Panc1 (cell line): ENCODE results near the gene PDE6B. TPM values are rescaled to one million over a fixed set of nuclear protein-coding genes. Genes with fewer than 3 reads are reported as not detected.
"Not testable (repeated sequence)": the region's sequence is repeated elsewhere in the genome, so short reads cannot be mapped to it uniquely, and the experiment has no call there.

Source experiments
- ATAC-seq: fragments of 200-7000 bp; cut with Tn5 transposase; 2 replicates; pipeline ENCODE4 v1.9.1; 2020; ENCODE audit warnings: mild to moderate bottlenecking, moderate library complexity
- BruUV-seq: library from RNA; stranded (reverse); fragments of 400-500 nt; replicated peaks from 2 replicates; lab custom pipeline; 2021; lab: Mats Ljungman, UMichigan
- CTCF ChIA-PET: fragments of 300-600 bp; sonication (Branson Sonifier 250); formaldehyde crosslinking; loops from one replicate; lab custom pipeline; 2022; ENCODE audit warnings: antibody characterized with exemption; lab: Charles Lee
- POLR2A ChIA-PET: fragments of 300-600 bp; sonication (Branson Sonifier 250); formaldehyde crosslinking; loops from one replicate; lab custom pipeline; 2022; ENCODE audit warnings: antibody characterized with exemption; lab: Charles Lee
- DNase-seq: peaks from one replicate; pipeline ENCODE4 v3.0.0-alpha.2; 2010; ENCODE audit warnings: low read depth, low spot score
- H3K27ac ChIP-seq: 2 replicates; pipeline ENCODE4 v1.5.1; 2011; ENCODE audit warnings: mild to moderate bottlenecking, low read length, inconsistent platforms
- H3K27me3 ChIP-seq: fragments of 200-500 bp; sonication (Bioruptor generic); 2 replicates; pipeline ENCODE4 v1.6.0; 2014; ENCODE audit warnings: low read length, inconsistent platforms; ENCODE audit not compliant: control insufficient read depth, insufficient read depth
- H3K36me3 ChIP-seq: fragments of 200-500 bp; sonication (Bioruptor generic); 2 replicates; pipeline ENCODE4 v1.5.1; 2014; ENCODE audit warnings: inconsistent platforms, mild to moderate bottlenecking, low read length, moderate library complexity; ENCODE audit not compliant: control insufficient read depth, insufficient read depth
- H3K4me1 ChIP-seq: 2 replicates; pipeline ENCODE4 v1.5.1; 2011; ENCODE audit warnings: inconsistent platforms, mild to moderate bottlenecking, low read length, moderate library complexity; ENCODE audit not compliant: control insufficient read depth, insufficient read depth
- H3K4me3 ChIP-seq, 2 experiments: 2 replicates each; pipeline ENCODE4 v1.5.1; 2011 to 2012; ENCODE audit warnings: low read depth in 2 of 2, low read length in 2 of 2, mild to moderate bottlenecking in 2 of 2, inconsistent platforms in 1 of 2, moderate library complexity in 1 of 2
- H3K9me3 ChIP-seq: fragments of 200-500 bp; sonication (Bioruptor generic); 2 replicates; pipeline ENCODE4 v1.5.1; 2014; ENCODE audit warnings: low read depth, mild to moderate bottlenecking, inconsistent platforms, low read length, moderate library complexity; ENCODE audit not compliant: control insufficient read depth, insufficient read depth
- POLR2AphosphoS5 ChIP-seq: IDR thresholded peaks from 2 replicates; pipeline ENCODE4 v1.6.1; 2012; ENCODE audit warnings: mild to moderate bottlenecking, low read depth, low read length, moderate library complexity
- SIN3A ChIP-seq: IDR thresholded peaks from 2 replicates; pipeline ENCODE4 v1.6.1; 2012; ENCODE audit warnings: low read depth, mild to moderate bottlenecking, low read length, moderate library complexity, borderline replicate concordance; ENCODE audit not compliant: insufficient read depth
- TCF7L2 ChIP-seq: IDR thresholded peaks from 2 replicates; pipeline ENCODE4 v1.6.1; 2011; ENCODE audit warnings: mild to moderate bottlenecking, low read depth, low read length, inconsistent platforms
- in situ Hi-C: cut with HindIII; loops from 2 replicates; pipeline ENCODE4 v1.10.0; 2016; ENCODE audit warnings: low sequenced_read_pairs, low pct_unique_long_range_greater_than_20kb
- intact Hi-C: fragments of 100-400 bp; cut with micrococcal nuclease; formaldehyde crosslinking; loops from one replicate; pipeline ENCODE4 v1.10.0; 2022; ENCODE audit not compliant: unreplicated experiment
- total RNA-seq: library from RNA; stranded (reverse); gene quantifications from one replicate; pipeline ENCODE4 v1.2.1, GENCODE V29; 2021; ENCODE audit not compliant: unreplicated experiment
- TF ChIP-seq, protein P1 (sequence below): fragments of 450-650 bp; IDR thresholded peaks from 2 replicates; pipeline ENCODE4 v1.5.1; 2017; ENCODE audit warnings: mild to moderate bottlenecking
- TF ChIP-seq, protein P2 (sequence below), 2 experiments: IDR thresholded peaks; 2 replicates each; pipeline ENCODE4 v1.6.1; 2011 to 2012; ENCODE audit warnings: low read depth in 2 of 2, control low read depth in 1 of 2, low read length in 1 of 2, mild to moderate bottlenecking in 1 of 2, moderate library complexity in 1 of 2; ENCODE audit not compliant: insufficient read depth in 1 of 2

Gene PDE6B
- total RNA-seq, 1 experiment from 2014 or later: 6.5 TPM

DNA sequence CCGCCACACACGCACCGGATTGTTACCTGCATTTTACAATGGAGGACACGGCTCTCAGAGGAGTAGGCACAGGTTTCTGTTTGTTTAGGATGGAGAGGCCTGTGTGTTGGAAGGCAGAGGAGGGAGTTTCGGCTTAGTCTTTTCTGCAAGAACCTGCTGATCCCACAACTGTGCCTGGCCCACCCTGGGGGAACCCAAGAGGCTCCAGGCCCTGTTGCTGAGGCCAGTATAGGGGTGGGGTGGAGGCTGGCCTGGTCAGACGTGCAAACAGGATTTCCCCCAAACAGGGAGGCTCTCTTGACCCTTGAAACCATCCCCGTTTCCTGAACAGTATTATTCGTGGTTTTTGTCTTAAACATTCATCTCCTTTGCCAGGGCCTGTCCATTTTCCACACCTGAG is 64.3 kb downstream of the PDE6B start:
- no peak for ATAC-seq
- no peak overlapping the region for H3K27ac ChIP-seq
- POLR2A ChIA-PET: no interaction called here
- no peak for DNase-seq
- H3K9me3 ChIP-seq: no peaks in the 10 kb centered on the region
- H3K4me3 ChIP-seq: no peak overlapping the region
- in situ Hi-C loops: no loop called here
- TF ChIP-seq TCF7L2 (no peak), POLR2AphosphoS5 (no peak), SIN3A (no peak)
- TF ChIP-seq, protein P1, sequence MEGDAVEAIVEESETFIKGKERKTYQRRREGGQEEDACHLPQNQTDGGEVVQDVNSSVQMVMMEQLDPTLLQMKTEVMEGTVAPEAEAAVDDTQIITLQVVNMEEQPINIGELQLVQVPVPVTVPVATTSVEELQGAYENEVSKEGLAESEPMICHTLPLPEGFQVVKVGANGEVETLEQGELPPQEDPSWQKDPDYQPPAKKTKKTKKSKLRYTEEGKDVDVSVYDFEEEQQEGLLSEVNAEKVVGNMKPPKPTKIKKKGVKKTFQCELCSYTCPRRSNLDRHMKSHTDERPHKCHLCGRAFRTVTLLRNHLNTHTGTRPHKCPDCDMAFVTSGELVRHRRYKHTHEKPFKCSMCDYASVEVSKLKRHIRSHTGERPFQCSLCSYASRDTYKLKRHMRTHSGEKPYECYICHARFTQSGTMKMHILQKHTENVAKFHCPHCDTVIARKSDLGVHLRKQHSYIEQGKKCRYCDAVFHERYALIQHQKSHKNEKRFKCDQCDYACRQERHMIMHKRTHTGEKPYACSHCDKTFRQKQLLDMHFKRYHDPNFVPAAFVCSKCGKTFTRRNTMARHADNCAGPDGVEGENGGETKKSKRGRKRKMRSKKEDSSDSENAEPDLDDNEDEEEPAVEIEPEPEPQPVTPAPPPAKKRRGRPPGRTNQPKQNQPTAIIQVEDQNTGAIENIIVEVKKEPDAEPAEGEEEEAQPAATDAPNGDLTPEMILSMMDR: no peak
- TF ChIP-seq, protein P2, sequence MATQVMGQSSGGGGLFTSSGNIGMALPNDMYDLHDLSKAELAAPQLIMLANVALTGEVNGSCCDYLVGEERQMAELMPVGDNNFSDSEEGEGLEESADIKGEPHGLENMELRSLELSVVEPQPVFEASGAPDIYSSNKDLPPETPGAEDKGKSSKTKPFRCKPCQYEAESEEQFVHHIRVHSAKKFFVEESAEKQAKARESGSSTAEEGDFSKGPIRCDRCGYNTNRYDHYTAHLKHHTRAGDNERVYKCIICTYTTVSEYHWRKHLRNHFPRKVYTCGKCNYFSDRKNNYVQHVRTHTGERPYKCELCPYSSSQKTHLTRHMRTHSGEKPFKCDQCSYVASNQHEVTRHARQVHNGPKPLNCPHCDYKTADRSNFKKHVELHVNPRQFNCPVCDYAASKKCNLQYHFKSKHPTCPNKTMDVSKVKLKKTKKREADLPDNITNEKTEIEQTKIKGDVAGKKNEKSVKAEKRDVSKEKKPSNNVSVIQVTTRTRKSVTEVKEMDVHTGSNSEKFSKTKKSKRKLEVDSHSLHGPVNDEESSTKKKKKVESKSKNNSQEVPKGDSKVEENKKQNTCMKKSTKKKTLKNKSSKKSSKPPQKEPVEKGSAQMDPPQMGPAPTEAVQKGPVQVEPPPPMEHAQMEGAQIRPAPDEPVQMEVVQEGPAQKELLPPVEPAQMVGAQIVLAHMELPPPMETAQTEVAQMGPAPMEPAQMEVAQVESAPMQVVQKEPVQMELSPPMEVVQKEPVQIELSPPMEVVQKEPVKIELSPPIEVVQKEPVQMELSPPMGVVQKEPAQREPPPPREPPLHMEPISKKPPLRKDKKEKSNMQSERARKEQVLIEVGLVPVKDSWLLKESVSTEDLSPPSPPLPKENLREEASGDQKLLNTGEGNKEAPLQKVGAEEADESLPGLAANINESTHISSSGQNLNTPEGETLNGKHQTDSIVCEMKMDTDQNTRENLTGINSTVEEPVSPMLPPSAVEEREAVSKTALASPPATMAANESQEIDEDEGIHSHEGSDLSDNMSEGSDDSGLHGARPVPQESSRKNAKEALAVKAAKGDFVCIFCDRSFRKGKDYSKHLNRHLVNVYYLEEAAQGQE (IDR thresholded peaks at IDR 0.05; ENCODE audit: insufficient read depth in 1 of 2, low read depth in 2 of 2, low read length in 1 of 2): no peak
- no peaks in the 10 kb centered on the region for H3K36me3 ChIP-seq
- CTCF ChIA-PET: no interaction called here
- H3K27me3 ChIP-seq: no peaks in the 10 kb centered on the region
- H3K4me1 ChIP-seq: peaks cover 15% of the 10 kb centered on the region
- intact Hi-C loops: no loop called here
- no TSS peak for BruUV-seq

DNA sequence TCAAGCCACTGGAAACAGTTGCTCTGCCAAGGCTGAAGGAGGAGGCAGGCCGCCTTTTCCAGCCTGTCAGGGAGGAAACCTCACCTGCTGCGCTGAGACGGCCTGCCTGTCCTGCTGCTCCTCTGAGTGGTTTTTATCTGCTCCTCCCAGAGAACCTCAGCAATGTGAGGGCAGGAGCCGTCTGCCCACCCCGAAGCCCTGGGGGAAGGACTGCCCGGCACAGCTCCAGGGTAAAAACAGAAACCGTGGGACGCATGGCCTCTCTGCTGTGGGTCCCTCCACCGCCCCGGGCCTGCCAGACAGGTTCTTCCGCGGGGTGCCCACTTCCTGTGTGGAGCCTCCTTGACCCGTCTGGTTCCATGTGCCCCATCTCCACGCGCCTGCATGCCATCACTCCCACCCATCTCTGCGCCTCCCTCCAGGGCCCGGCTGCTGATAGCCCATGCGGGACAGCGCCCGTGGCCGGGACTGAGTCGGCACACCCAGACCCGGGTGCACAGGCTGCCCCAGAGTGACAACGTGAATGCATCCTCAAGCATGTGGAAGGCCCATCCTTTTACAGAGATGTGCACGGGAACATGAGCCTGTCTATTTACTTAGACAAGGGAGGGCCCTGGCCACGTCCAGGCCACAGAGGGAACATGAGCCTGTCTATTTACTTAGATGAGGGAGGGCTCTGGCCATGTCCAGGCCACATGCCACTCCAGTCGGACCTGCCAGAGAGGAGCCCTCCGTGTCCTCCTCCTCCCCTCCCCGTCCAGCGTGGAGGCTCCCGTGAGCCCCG is 67.6 kb downstream of the PDE6B start:
- Histone ChIP-seq H3K27ac (no peak overlapping the region), H3K36me3 (no peaks in the 10 kb centered on the region), H3K4me1 (peaks cover 3% of the 10 kb centered on the region; the same call in 1 of the 2 replicates), H3K4me3 (no peak overlapping the region), H3K27me3 (no peaks in the 10 kb centered on the region), H3K9me3 (no peaks in the 10 kb centered on the region)
- ATAC-seq (no peak), DNase-seq (no peak)
- intact Hi-C loops (no loop called here), in situ Hi-C loops (no loop called here)
- POLR2A ChIA-PET: no interaction called here
- BruUV-seq: no TSS peak
- CTCF ChIA-PET: no interaction called here
- TF ChIP-seq, protein P2 (IDR thresholded peaks at IDR 0.05; ENCODE audit: insufficient read depth in 1 of 2, low read depth in 2 of 2, low read length in 1 of 2): no peak
- no peak for TF ChIP-seq SIN3A
- TF ChIP-seq, protein P1: no peak
- no peak for TF ChIP-seq POLR2AphosphoS5
- TF ChIP-seq TCF7L2: no peak

DNA sequence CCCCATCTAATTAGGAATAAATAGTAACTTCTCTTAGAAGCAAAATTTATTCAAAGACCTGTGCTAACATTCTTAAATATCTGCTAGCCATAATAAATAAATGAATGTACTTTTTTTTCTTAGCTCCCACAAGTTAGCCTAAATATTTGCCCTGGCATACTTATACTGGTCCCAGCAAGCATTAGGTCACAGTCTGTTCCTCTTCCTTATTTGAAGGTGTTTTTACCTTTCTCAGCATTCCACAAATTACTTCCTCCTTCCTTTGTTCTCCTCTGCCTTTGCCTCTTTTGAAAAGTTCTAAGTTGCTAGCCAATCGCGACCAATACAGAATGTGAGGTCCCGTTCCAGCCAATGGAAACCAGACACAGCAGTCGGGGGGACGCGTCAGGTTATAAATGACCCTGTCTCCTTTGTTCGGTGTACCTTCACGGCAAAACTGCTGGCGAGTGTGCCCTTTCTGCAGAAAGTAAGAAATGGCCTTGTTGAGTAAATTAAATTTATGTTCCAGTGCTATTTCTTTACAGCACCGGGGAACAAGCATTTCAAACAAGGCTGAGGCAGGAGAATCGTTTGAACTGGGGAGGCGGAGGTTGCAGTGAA is 69.1 kb downstream of the PDE6B start:
- BruUV-seq, intact Hi-C loops, H3K4me3 ChIP-seq, ATAC-seq, H3K27me3 ChIP-seq, H3K36me3 ChIP-seq, DNase-seq, H3K9me3 ChIP-seq, in situ Hi-C loops, H3K27ac ChIP-seq, CTCF ChIA-PET, POLR2A ChIA-PET, H3K4me1 ChIP-seq: not testable (repeated sequence)
